Erythroblast (primary cell): ENCODE data around the gene TRPM7.

Experiments used
- DNase-seq, 2 experiments: peaks; one replicate each; lab custom pipeline; 2025; lab: John Stamatoyannopoulos, UW
- GATA1 ChIP-seq: IDR thresholded peaks from 2 replicates; pipeline ENCODE4 v1.6.1; 2011; ENCODE audit warnings: low read depth, mild to moderate bottlenecking, control low read depth, low read length, moderate library complexity
- POLR2A ChIP-seq: IDR thresholded peaks from 2 replicates; pipeline ENCODE4 v1.6.1; 2011; ENCODE audit warnings: mild to moderate bottlenecking, low read length

The TRPM7 gene

GRCh38 chr15:50513001-50513400 lies 173.6 kb downstream of the TRPM7 start:
- TF ChIP-seq POLR2A (no peak), GATA1 (no peak)
- no peak for DNase-seq
